Measurements from ENCODE around the gene TLR9.

- TF ChIP-seq CTCF (conservative IDR thresholded peaks at IDR 0.05) (no peak), ZFX (IDR thresholded peaks at IDR 0.05) (no peak)
These were observed 30.7 kb upstream of the TLR9 start for GRCh38 chr3:52256159-52256558.
